HG02798 (cell line): ENCODE measurements around the gene RMI2.
"Not testable (repeated sequence)": the region's sequence is repeated elsewhere in the genome, so short reads cannot be mapped to it uniquely, and the experiment has no call there.

Experiments used
- ATAC-seq: cut with Tn5 transposase; IDR thresholded peaks from one replicate; pipeline ENCODE4 v1.9.1; 2021; ENCODE audit warnings: mild to moderate bottlenecking; ENCODE audit not compliant: unreplicated experiment, poor library complexity

Gene RMI2

DNA sequence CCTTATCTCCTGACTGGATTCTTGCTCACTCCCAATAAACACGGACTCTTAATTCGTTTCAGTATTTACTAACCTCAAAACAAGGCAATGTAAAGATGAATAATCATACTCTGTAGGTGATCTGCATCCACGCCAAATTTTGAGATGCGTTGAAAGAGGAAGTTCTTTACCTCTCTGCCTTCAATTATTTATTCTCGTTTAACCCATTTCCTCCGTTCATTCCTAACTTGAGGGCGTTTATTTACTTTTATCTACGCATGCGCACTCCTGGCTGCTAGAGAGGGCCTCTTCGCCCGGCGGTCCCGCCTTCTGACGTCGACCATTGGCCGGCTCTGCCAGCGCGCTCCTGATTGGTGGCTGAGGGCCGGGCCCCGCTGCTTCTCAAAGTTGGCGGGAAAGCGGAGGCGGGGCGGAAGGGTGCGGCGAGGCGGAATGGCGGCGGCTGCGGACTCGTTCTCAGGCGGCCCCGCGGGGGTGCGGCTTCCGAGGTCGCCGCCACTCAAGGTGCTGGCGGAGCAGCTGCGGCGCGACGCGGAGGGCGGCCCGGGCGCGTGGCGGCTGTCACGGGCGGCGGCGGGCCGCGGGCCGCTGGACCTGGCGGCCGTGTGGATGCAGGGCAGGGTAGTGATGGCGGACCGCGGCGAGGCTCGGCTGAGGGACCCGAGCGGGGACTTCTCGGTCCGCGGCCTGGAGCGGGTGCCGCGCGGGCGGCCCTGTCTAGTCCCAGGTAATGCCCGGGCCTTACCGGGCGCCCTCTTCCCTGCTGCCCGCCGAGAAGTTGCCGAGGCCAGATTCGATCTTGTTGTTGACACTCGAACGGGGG lies at the start of gene RMI2:
TSS of gene RMI2 (plus strand) at position 420 of the 823 bp plus-strand sequence. CDS start at position 433, 13 bp downstream.
- peak; percentile 100 for ATAC-seq

DNA sequence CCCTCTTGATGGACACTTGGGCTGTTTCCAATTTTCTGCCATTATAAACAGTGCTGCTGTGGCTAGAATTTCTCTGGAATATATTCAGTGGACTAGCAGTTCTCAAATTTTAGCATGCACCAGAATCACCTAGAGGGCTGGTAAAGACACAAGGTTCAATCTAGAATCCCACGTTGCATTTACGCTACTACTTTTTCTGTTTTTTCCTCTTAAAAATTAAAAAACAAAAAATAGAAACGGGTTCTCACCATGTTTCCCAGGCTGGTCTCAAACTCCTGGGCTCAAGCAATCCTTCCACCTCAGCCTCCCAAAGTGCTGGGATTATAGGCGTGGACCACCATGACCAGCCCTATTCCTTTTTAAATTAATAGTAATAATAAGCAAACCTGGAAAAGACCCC lies 49.6 kb upstream of the RMI2 start:
- no peak for ATAC-seq

DNA sequence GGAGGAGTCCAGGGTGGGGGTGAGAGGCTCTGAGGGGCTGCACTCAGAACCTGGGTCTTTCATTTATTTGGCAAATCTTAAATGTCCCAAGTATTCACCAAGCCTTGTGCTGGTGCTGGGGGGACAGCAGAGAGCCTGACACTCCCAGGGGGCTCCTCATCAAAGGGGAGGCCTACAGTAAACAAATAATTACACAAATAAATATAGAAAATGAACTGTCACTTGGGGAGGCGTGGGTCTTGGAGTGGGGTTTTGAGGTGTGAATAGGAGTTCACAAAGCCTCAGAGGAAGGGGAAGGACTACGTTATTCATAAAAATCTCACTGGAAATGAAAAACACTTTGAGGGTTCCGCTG lies 48.9 kb upstream of the RMI2 start:
- ATAC-seq: no peak

DNA sequence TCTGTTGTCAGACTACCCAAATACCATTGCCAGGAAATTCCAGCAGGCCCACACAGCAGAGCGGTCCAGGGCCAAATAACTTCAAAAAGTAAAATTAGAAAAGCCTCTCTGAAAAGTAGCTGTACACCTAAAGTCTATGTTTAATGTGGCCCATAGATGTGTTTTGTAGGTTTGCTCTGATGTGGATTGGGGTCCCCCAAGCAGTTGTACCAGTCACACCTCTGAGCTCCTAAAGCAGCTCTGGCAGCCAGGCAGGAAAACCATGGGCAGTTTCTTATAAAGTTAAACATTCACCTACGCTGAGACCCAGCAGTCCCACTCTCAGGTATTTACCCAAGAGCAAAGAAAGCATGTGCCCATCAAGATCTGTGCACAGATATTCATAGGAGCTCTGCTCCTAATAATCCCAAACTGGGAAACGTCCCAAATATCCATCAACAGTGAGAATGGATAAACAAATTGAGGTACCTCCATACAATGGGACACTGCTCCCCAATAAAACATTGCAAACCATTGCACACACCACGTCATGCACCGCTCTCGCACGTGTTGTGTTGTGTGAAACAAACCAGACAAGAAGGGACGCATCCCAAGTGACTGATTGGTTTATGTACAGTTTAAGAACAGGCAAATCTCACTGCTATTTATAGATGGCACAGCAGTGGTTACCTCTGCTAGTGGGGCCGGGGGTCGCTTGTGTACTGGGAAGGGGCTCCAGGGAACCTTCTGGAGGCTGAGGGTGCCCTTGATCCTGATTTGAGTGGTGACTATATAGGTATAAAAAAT lies 48.4 kb upstream of the RMI2 start:
- peak; percentile 29 for ATAC-seq

DNA sequence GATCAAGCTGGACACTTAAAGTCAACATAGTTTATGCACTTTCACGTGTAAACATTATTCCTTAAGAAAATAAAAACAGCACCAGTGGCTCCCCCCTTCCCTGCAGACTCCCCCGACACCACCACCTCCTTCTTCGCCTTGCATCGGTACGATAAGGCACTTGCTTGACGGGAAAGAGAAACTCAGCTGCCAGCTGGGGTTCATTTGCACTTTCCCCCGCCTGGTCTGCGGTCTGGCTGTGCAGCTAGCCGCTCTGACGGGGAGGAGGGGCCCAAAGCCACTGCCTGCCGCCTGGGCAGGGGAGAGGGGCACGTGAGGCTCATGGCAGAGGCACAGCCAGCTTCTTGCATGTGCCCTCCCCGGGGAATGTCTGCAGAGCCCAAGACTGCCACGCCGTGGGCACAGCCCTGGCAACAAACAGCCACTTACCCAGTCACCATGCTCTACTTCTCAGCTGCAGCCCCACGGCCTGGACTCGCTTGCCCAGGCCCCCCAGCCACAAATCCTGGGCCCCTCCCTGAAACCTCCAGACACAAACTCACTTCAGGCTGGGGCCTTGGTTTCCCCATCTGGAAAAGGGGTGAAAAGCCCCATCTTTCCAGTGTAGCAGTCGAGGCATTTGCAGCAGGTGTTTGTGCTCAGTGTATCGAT lies 47.6 kb upstream of the RMI2 start:
- ATAC-seq: peak; percentile 85

DNA sequence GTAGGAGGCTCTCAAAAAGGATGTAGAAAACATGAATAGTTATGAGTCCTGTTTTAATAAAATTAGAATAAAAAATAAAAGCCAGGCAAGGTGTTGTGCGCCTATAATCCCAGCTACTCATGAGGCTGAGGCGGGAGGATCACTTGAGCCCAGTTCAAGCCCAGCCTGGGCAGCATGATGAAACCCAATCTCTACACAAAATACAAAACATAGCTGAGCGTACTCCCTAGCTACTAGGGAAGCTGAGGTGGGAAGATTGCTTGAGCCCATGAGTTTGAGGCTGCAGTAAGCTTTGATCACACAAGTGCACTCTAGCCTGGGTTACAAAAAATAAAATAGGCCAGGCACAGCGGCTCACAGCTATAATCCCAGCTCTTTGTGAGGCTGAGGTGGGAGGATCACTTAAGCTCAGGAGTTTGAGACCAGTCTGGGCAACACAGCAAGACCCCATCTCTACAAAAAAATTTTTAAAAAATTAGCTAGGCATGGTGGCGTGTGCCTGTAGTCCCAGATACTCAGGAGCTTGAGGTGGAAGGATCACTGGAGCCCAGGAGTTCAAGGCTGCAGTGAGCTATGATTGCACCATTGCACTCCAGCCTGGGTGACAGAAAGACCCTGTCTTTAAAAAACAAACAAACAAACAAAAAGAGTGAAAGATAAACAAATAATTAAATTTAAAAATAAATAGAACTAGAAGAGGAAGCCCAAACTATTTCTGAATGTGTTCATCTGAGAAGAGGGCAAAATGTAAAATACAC lies 46.9 kb upstream of the RMI2 start:
- ATAC-seq: peak; percentile 2

DNA sequence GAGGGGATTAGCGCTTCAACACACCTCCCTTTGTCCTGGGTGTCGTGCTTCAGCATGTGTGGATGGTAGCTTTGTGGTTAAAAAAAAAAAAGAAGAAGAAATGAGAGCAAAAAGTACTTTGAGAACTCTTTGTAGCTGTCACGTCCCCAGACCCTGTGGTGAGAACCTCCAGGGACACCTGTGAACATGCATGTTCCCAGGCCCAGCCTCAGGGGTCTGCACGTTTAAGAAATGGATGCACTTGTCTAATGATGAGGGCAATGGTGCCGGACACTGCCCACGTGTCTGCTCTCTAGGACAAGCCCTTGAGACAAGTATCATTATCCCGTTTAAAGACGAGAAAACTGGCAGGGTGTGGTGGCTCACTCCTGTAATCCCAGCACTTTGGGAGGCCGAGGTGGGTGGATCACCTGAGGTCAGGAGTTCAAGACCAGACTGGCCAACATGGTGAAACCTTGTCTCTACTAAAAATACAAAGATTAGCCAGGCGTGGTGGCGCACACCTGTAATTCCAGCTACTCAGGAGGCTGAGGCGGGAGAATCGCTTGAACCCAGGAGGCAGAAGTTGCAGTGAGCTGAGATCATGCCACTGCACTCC lies 46.2 kb upstream of the RMI2 start:
- not testable (repeated sequence) for ATAC-seq

DNA sequence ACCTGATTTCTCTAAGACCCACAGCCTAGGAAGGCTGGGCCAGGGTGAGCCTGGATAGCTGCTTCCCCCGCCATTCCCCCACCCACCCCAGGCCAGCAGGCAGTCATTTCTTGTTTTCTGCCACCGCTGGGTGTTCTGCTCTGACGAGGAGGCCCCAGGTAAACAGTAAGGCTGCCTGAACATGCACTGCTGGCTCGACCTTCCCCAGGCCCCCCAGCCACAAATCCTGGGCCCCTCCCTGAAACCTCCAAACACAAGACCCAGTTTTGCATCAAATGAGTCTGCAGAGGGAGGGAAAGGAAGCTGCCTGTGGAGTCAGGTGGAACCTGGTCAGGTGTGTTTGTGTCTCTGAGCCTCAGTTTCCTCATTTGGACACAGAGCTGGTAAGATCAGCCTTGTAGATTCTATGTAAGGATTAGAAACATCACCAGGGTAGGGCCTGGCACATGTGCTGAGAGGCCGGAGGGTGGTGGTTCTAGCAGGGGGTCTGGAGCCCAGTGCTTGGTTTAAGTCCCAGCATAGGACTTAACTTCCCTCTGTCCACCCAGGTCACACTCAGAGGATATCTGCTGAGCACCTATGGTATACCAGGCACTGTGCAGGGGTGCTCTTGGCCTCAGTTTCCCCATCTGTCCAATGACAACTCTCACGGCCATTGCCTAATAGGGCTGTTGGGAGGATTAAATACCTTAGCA lies 45.2 kb upstream of the RMI2 start:
- ATAC-seq: no peak

DNA sequence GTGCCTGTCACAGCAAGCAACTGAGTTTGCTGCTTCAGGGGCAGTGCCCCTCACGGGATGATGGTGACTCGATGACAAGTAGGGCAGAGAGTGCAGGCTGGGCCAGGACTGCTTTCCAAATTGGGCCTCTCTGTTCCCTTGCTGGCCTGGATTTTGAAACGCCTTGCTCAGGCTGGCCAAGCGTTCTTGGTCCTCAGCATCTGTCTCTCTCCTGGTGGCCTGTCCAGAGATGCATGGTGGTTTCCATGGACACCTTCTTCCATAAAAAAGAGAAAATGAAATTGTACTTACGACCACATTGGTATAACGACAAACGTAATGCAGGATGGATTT lies 44.7 kb upstream of the RMI2 start:
- ATAC-seq: no peak

DNA sequence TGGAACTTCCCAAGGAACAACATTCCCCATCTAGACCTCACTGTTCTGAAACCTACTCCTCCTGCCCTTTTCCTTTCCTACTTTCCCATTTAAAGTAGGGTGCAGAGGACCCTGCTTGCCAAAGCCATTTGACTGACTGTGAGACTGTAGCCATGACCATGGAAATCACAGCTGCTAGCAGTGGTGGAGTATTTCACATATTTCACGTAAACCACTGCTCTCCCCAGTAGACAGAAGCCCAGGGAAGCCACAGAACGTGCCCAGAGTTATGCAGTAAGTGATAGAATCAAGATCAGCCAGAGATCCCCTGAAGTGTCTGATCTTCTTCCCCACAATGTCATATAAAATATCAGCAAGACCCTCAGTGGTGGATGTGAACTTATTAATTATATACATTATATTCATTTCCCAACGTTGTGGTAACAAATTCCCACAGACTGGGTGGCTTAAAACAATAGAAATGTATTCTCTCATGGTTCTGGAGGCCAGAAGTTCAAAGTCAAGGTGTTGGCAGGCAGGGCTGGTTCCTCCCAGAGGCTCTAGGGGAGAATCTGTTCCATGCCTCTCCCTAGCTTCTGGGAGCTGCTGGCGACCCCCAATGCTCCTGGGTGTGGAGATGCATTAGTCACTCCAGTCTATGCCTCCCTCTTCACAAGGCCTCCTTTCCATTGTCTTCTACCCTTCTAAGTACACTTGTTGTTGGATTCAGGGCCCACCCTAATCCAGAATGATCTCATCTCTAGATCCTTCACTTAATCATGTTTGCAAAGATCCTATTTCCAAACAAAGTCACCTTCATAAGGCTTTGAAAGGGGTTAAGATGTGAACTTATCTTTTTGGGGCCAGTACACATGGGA lies 43.4 kb upstream of the RMI2 start:
- no peak for ATAC-seq

DNA sequence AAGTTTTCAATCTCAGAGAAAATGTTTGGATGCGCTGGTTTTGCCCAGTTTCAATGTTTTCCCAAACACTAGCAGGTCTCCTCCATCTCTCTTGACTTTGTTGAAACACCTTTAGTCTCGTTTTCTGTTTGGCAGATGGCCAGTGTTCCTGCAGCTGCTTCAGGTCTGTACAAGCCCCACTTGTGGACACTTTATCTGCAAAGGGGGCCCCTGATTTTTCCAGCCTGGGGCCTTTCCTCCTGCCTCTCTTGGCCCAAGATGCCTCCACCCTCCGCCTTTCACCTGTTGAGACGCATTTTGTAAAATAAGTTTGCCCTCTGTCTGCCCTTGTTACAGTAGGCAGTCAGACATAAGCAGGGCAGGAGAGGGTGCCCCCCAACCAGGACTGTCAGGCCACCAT lies 42.3 kb upstream of the RMI2 start:
- ATAC-seq: no peak

DNA sequence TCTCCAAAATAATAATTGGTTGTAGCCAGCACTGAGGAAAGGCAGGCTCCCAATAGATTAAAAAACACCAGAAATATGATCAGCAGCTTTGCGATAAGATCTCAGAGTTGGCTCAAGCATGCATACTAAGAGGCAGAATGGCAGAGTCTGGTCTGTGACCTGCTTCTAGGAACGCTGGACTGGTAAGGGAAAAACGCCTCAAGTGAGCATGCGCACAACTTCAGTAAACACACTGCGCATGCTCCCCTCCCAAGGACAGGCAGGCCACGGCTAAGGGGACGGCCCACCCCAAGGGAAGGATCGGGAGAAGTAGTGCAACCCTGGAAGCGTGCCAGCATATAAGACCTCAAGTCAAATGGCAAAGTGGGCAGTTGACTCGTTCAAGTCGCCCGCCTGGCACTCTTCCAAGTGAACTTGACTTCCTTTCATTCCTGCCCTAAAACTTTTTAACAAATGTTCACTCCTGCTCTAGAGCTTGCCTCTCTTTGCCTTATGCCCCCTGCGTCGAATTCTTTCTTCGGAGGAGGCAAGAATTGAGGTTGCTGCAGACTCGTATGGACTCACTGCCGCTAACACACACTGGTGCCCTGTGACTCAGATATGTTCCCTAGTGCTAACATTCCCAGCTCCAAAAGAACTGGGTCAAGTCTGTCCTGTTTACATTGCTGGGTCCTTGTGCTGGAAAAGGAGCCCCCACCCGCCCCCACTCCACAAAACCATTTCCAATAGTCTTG lies 41.7 kb upstream of the RMI2 start:
- ATAC-seq: no peak

DNA sequence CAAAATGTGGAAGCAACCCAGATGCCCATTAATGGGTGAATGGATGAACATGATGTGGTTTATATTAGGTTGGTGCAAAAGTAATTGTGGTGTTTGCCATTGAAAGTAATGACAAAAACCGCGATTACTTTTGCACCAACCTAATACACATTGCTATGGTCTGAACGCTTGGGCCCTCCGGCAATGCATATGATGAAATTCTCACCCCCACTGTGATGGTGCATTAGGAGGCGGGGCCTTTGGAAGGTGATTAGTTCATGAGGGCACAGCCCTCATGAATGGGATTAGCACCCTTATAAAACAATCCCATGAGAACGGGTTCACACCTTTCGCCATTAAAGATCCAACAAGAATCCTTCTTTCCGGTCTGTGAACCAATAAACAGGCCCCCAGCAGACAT lies 38.9 kb upstream of the RMI2 start:
- ATAC-seq: no peak

DNA sequence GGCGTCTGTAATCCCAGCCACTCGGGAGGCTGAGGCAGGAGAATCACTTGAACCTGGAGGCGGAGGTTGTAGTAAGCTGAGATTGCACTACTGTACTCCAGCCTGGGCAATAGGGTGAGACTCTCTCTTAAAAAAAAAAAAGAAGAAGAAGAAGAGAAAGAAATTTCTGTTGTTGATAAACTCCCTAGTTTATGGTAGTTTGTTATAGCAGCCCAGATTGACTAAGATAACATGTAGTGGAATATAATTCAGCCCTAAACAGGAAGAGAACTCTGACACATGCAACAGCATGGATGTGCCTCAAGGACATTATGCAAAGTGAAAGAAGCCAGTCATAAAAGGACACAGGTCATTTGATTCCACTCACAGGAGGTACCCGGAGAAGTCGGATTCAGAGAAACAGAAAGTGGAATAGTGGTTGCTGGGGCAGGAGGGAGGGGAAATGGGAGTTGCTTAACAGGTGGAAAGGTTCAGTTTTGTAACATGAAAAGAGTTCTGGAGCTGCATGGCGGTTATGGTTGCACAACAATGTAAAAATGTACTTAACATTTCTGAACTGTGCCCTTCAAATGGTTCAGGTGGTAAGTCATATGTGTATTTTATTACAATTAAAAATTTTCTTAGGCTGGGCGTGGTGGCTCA lies 38.1 kb upstream of the RMI2 start:
- no peak for ATAC-seq

DNA sequence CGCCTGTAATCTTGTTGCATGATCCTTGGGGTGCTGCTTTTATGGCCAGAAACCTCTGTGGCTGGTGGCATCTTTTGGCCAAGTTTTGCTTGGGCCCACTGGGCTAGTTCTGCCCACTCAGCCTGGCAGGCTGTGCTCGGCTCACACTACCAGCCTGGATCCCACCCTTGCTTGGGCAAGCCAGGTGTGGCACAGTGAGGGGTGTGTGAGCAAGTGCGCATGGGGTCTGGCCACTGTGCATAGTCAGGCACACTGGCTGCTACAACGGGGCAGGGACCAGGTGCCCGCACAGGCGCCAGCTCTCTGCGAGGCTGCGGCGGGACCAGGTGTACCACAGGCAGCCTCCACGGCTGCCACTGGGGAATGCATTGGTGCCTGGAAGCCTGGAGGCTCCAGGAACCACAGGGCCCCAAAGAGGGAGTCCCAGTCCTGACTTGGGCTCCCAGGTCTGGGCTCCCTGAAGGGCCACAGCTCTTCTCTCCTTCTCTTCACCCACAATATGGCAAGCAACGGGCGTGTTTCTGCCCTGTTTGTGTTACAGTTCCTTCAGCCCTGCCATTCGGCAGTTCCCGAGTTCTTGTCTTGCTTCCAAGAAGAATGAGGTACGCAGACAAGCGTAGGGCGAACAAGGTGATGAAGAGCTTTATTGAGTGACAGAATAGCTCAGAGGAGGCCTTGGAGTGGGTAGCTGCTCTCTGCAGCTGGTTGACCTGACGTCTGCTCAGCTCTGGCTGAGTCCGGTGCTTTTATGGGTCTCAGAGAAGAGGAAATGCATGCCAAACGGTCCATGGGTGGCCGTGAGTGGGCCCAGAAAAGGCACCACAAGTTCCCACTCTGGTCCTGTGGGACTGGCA lies 37.4 kb upstream of the RMI2 start:
- ATAC-seq: no peak

DNA sequence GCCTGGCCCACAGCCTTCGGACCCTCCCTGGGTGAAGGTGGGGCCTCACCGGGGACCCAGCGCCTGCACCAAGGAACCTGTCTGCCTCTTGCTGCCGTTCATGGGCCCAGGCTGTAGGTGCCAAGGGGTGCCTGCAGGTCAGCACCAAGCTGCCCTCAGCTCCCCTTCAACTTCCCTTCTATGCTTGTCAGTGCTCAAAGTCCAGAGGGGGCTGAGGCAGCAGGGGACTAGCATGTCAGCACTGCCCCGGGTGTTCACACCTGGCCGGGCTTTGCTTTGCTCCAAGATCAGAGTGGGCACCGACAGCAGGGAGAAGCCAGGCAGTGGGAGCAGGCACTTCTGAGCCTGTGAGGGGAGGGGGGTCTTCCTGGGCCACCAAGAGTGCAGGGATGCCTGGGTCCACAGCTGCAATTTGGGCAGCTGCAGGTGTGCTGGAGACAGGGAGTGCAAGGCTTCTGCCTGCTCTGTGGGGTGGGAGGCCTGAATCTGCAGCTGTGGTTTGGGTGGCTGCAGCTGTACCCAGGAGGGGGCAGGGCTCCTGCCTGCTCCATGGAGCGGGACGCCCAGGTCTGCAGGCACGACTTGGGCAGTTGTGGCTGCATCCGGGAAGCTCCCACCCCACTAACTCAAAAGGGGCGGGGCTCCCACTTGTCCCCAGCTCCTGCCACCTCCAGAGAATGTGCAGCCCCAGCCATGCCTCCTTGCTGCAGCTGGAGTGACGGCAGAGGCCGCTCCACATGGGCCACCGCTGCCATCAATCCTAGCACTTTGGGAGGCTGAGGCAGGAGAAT lies 36.6 kb upstream of the RMI2 start:
- peak; percentile 39 for ATAC-seq
